GM12878 (cell line): Measurements from ENCODE around the gene ANGPTL5. TPM values are rescaled to one million over a fixed set of nuclear protein-coding genes. Genes with fewer than 3 reads are reported as not detected.

Source experiments
- ATAC-seq: fragments of 200-7000 bp; cut with Tn5 transposase; 3 replicates; pipeline ENCODE4 v1.9.1; 2020; ENCODE audit warnings: mild to moderate bottlenecking, moderate library complexity
- BruUV-seq: library from RNA; stranded (reverse); fragments of 400-500 nt; replicated peaks from 2 replicates; lab custom pipeline; 2021; lab: Mats Ljungman, UMichigan
- CTCF ChIA-PET: fragments of 300-600 bp; sonication (Branson Sonifier 250); formaldehyde crosslinking; extraction: SDS; loops from one replicate; lab custom pipeline; 2021; ENCODE audit warnings: inconsistent platforms; lab: Yijun Ruan, JAX
- POLR2A ChIA-PET: fragments of 350-600 bp; formaldehyde crosslinking; extraction: SDS; loops from one replicate; lab custom pipeline; 2021; ENCODE audit warnings: inconsistent platforms; lab: Charles Lee
- RAD21 ChIA-PET: fragments of 300-600 bp; sonication (Branson Sonifier 250); formaldehyde crosslinking; loops from one replicate; lab custom pipeline; 2023; ENCODE audit warnings: antibody characterized with exemption; ENCODE audit not compliant: unreplicated experiment; lab: Charles Lee
- SMC1A ChIA-PET: fragments of 300-600 bp; sonication (Branson Sonifier 250); formaldehyde crosslinking; loops from one replicate; lab custom pipeline; 2023; ENCODE audit not compliant: unreplicated experiment, uncharacterized antibody; lab: Charles Lee
- DNase-seq: peaks from one replicate; pipeline ENCODE4 v3.0.0-alpha.2; 2011; ENCODE audit warnings: low read depth, low spot score
- FAIRE-seq: peaks from 3 replicates; lab custom pipeline; 2011; peaks lifted over from hg19 to GRCh38; lab: Jason Lieb, UNC
- H2AFZ ChIP-seq: 2 replicates; pipeline ENCODE4 v1.6.0; 2011; ENCODE audit warnings: low read depth, low read length, control low read depth; ENCODE audit not compliant: control insufficient read depth
- H3K27ac ChIP-seq: 2 replicates; pipeline ENCODE4 v1.5.1; 2011; ENCODE audit warnings: control low read depth; ENCODE audit not compliant: control insufficient read depth, insufficient read depth
- H3K27me3 ChIP-seq, 2 experiments: replicated peaks in 1 of 2; 2 replicates each; pipeline versions ENCODE4 v1.6.0 to v1.6.1; 2011; ENCODE audit warnings: low read length in 1 of 2; ENCODE audit not compliant: control insufficient read depth in 2 of 2, insufficient read depth in 2 of 2
- H3K36me3 ChIP-seq, 2 experiments: 2 replicates each; pipeline ENCODE4 v1.5.1; 2011; ENCODE audit warnings: low read length in 1 of 2; ENCODE audit not compliant: control insufficient read depth in 2 of 2, insufficient read depth in 2 of 2
- H3K4me1 ChIP-seq: 2 replicates; pipeline ENCODE4 v1.6.1; 2011; ENCODE audit warnings: mild to moderate bottlenecking, low read length, moderate library complexity, mixed read lengths; ENCODE audit not compliant: control insufficient read depth, insufficient read depth
- H3K4me2 ChIP-seq: 2 replicates; pipeline ENCODE4 v1.6.0; 2011; ENCODE audit warnings: control low read depth; ENCODE audit not compliant: control insufficient read depth, insufficient read depth
- H3K4me3 ChIP-seq: fragments of 200-600 bp; sonication (generic); 2 replicates; pipeline ENCODE4 v1.5.1; 2016
- H3K79me2 ChIP-seq: 2 replicates; pipeline ENCODE4 v1.6.0; 2011; ENCODE audit warnings: low read length; ENCODE audit not compliant: control insufficient read depth, insufficient read depth
- H3K9ac ChIP-seq: 2 replicates; pipeline ENCODE4 v1.8.0; 2011; ENCODE audit warnings: low read length, control low read depth, mixed read lengths; ENCODE audit not compliant: control insufficient read depth, insufficient read depth
- H3K9me3 ChIP-seq: replicated peaks from 3 replicates; pipeline ENCODE4 v1.5.1; 2011; ENCODE audit warnings: mild to moderate bottlenecking, low read length; ENCODE audit not compliant: control insufficient read depth, insufficient read depth
- H4K20me1 ChIP-seq: 2 replicates; pipeline ENCODE4 v1.6.0; 2011; ENCODE audit not compliant: control insufficient read depth, insufficient read depth
- BACH1 ChIP-seq: fragments of 450-650 bp; IDR thresholded peaks from 2 replicates; pipeline ENCODE4 v1.6.1; 2017; ENCODE audit warnings: mild to moderate bottlenecking, borderline replicate concordance
- DPF2 ChIP-seq: fragments of 450-650 bp; IDR thresholded peaks from 2 replicates; pipeline ENCODE4 v1.6.1; 2017; ENCODE audit warnings: mild to moderate bottlenecking
- KLF5 ChIP-seq: fragments of 450-650 bp; IDR thresholded peaks from 2 replicates; pipeline ENCODE4 v1.6.1; 2014; ENCODE audit warnings: mild to moderate bottlenecking; ENCODE audit not compliant: partially characterized antibody
- POLR2A ChIP-seq: IDR thresholded peaks from 2 replicates; pipeline ENCODE4 v1.6.1; 2011; ENCODE audit warnings: low read depth, mild to moderate bottlenecking, low read length
- RUNX3 ChIP-seq: IDR thresholded peaks from 2 replicates; pipeline ENCODE4 v1.6.1; 2012; ENCODE audit warnings: low read length, inconsistent platforms
- SMAD1 ChIP-seq: fragments of 450-650 bp; IDR thresholded peaks from 2 replicates; pipeline ENCODE4 v1.6.1; 2018; ENCODE audit warnings: mild to moderate bottlenecking, low read depth; ENCODE audit not compliant: partially characterized antibody
- TARDBP ChIP-seq: IDR thresholded peaks from 2 replicates; pipeline ENCODE4 v1.6.1; 2016; ENCODE audit warnings: borderline replicate concordance
- YBX1 ChIP-seq: fragments of 450-650 bp; IDR thresholded peaks from 2 replicates; pipeline ENCODE4 v1.6.1; 2016; ENCODE audit warnings: antibody characterized with exemption
- ZBED1 ChIP-seq: IDR thresholded peaks from 2 replicates; pipeline ENCODE4 v1.6.1; 2016; ENCODE audit warnings: borderline replicate concordance
- ZBTB11 ChIP-seq: fragments of 450-650 bp; formaldehyde crosslinking; IDR thresholded peaks from 2 replicates; pipeline ENCODE4 v1.5.0; 2022; ENCODE audit warnings: mild to moderate bottlenecking, missing genetic modification characterization
- WGBS: methylation state at CpG from one replicate; pipeline ENCODE4 v1.1.6; 2016; ENCODE audit warnings: low lambda C conversion rate; ENCODE audit not compliant: insufficient replicate concordance, insufficient coverage; ENCODE audit errors: missing lambda C conversion rate; 5-methylcytosine and 5-hydroxymethylcytosine counted together
- in situ Hi-C: fragments of 300-500 bp; cut with MboI; formaldehyde crosslinking; loops from 9 replicates; pipeline ENCODE4 v1.14.3; 2018; ENCODE audit warnings: mixed read lengths
- intact Hi-C: fragments of 100-400 bp; cut with micrococcal nuclease; formaldehyde crosslinking; loops from one replicate; pipeline ENCODE4 v1.14.2; 2022; ENCODE audit not compliant: unreplicated experiment
- polyA plus RNA-seq, 11 experiments: library from polyadenylated mRNA; depleted of rRNA in 4 of 11; unstranded in 6 of 11; stranded (reverse) in 5 of 11; fragments of >200 nt; fragmentation: Nextera tagmentation in 4 of 11; fragmentation: Illumina TruSeq in 1 of 11; extraction: Ambion mirVana in 4 of 11; extraction: Trizol in 1 of 11; gene quantifications; 1 replicate in 1 of 11; 2 replicates in 10 of 11; pipeline versions ENCODE4 v1.2.1 to v1.2.3, GENCODE V29; 2011 to 2016; ENCODE audit warnings: inconsistent platforms in 2 of 11, missing spikeins in 2 of 11, low read depth in 1 of 11
- total RNA-seq, 4 experiments: library from RNA; depleted of rRNA in 3 of 4; stranded (reverse); fragments of >200 nt in 3 of 4; fragmentation: Illumina TruSeq in 1 of 4; extraction: Trizol in 1 of 4; gene quantifications; 2 replicates each; pipeline versions ENCODE4 v1.2.1 to v1.2.3, GENCODE V29; 2013 to 2021

The ANGPTL5 gene
- total and polyA plus RNA-seq, 10 of the 15 experiments (the other 5 are each of a cell fraction or from before 2014, with no cell fraction given), result not detected

DNA sequence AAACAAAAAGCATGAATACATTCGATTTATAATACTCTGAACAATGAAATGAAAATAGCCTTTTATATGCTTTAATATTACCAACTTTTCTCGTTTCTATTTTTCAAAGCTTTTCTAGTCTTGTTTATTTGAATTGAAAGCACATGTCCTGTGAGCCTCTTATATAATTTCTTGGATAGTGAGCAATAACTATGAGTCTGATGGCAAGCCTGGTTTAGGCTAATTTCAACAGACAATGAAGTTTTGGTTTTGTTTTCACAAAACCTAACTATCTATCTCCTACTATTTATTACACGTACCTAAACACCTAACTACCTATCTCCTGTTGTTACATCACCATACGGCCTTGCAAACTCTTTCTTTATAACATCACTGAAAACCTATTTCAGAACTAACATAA lies 30.7 kb downstream of the ANGPTL5 start:
- Histone ChIP-seq H3K4me2 (no peak overlapping the region), H3K27me3 (no peaks in the 10 kb centered on the region), H3K36me3 (no peaks in the 10 kb centered on the region), H4K20me1 (no peaks in the 10 kb centered on the region), H3K27ac (no peak overlapping the region), H2AFZ (no peak overlapping the region), H3K79me2 (no peaks in the 10 kb centered on the region), H3K4me3 (no peak overlapping the region), H3K4me1 (no peaks in the 10 kb centered on the region), H3K9me3 (no peaks in the 10 kb centered on the region), H3K9ac (no peak overlapping the region)
- CTCF ChIA-PET, result no interaction called here
- SMC1A ChIA-PET, result interaction anchor here (0.6 kb wide), 1 partner anchor 456 kb away, joined by 3 read pairs; no protein-coding TSS in a partner anchor
- WGBS, result 17% methylated on average over 4 of the region's 4 CpGs
- ATAC-seq, result no peak
- intact Hi-C loops (no loop called here), in situ Hi-C loops (no loop called here)
- no peak for FAIRE-seq
- POLR2A ChIA-PET, result no interaction called here
- BruUV-seq, result no TSS peak
- TF ChIP-seq RUNX3, result no peak
- no peak for TF ChIP-seq SMAD1
- no peak for TF ChIP-seq KLF5
- no peak for TF ChIP-seq POLR2A
- TF ChIP-seq TARDBP, result no peak
- no peak for TF ChIP-seq DPF2
- no peak for TF ChIP-seq ZBED1
- TF ChIP-seq ZBTB11 (CRISPR knock-in tag), result no peak
- TF ChIP-seq BACH1, result no peak
- TF ChIP-seq YBX1, result no peak
- RAD21 ChIA-PET, result no interaction called here
- no peak for DNase-seq
